NCI-H2171 treated with DMSO at 0.1 percent for 48 hours (cell line): Measurements from ENCODE around the gene TUBGCP2.

Experiments used
- DNase-seq: peaks from one replicate; lab custom pipeline; 2025; lab: John Stamatoyannopoulos, UW

TUBGCP2 gene

GRCh38 chr10:133343558-133343957, 34.9 kb upstream of the TUBGCP2 start:
- no peak for DNase-seq

GRCh38 chr10:133342942-133343341, 34.3 kb upstream of the TUBGCP2 start:
- no peak for DNase-seq

GRCh38 chr10:133341983-133342382, 33.3 kb upstream of the TUBGCP2 start:
- no peak for DNase-seq

GRCh38 chr10:133339708-133340380, 31.2 kb upstream of the TUBGCP2 start:
- no peak for DNase-seq

- DNase-seq: no peak
Measured at GRCh38 chr10:133338080-133339071, 29.7 kb upstream of the TUBGCP2 start.

- DNase-seq: no peak
Measured at GRCh38 chr10:133337370-133337725, 28.7 kb upstream of the TUBGCP2 start.

GRCh38 chr10:133336577-133337369, 28.1 kb upstream of the TUBGCP2 start, which contains the start of gene CALY:
Gene CALY (minus strand): TSS chr10:133336896. CDS start chr10:133328989, 7,907 bp downstream.
- DNase-seq: peak; percentile 39

- DNase-seq: no peak
Measured at GRCh38 chr10:133336118-133336576, 27.5 kb upstream of the TUBGCP2 start.

GRCh38 chr10:133335246-133336117, 26.8 kb upstream of the TUBGCP2 start:
- DNase-seq: no peak

- no peak for DNase-seq
Measured at GRCh38 chr10:133334503-133335245, 26.0 kb upstream of the TUBGCP2 start.

GRCh38 chr10:133332936-133333699, 24.4 kb upstream of the TUBGCP2 start:
- DNase-seq: no peak

- DNase-seq: peak; percentile 70
Measured at GRCh38 chr10:133329491-133330202, 21.0 kb upstream of the TUBGCP2 start.

- DNase-seq: no peak
Measured at GRCh38 chr10:133328358-133329343, 20.0 kb upstream of the TUBGCP2 start.

- DNase-seq: no peak
Measured at GRCh38 chr10:133327651-133328357, 19.1 kb upstream of the TUBGCP2 start.

GRCh38 chr10:133326745-133327650, 18.3 kb upstream of the TUBGCP2 start:
- DNase-seq: no peak

GRCh38 chr10:133326223-133326551, 17.5 kb upstream of the TUBGCP2 start:
- DNase-seq: no peak
